Right ventricle myocardium inferior (tissue), 1 donor: ENCODE measurements around the gene NEK6. TPM values are rescaled to one million over a fixed set of nuclear protein-coding genes. Genes with fewer than 3 reads are reported as not detected.
A peak's percentile ranks its signal among the peaks of the same experiment; 100 is the strongest.

ENCODE experiments used
- ATAC-seq: fragments of 200-7000 bp; cut with Tn5 transposase; one replicate; pipeline ENCODE4 v1.9.1; 2020; ENCODE audit warnings: mild to moderate bottlenecking, moderate library complexity
- DNase-seq: peaks from one replicate; pipeline ENCODE4 v3.0.0; 2021; ENCODE audit errors: missing footprints
- intact Hi-C: fragments of 100-400 bp; cut with DNase I; formaldehyde crosslinking; loops from one replicate; pipeline ENCODE4 v1.11.0; 2022
- long read RNA-seq: library from polyadenylated mRNA; unstranded; transcript quantifications from one replicate; pipeline ENCODE4 v2.0.0, GENCODE V29; 2021
- total RNA-seq: library from RNA; stranded (reverse); fragmentation: NEBNext Ultra II Directional; extraction: Animal tissue kit (Norgen Biotek cat#: 25700); gene quantifications from one replicate; pipeline ENCODE4 v1.2.1, GENCODE V29; 2021
- donor health status: DM: no; HTN: yes; CAD: no; lungs with severe emphysema.

The NEK6 gene
- total RNA-seq: 10.5 TPM
- long read RNA-seq, partial matches to known transcripts: 1 of 5 reads
- long read RNA-seq, other reads (novel, unspliced or antisense): 1 of 5 reads

- ATAC-seq: peak; percentile 67
- intact Hi-C loops: loop anchor here (5.0 to 10.0 kb wide), 4 partner anchors 36 to 133 kb away; no protein-coding TSS in a partner anchor
- peak; percentile 80 for DNase-seq
These were observed at the start of gene NEK6 for GRCh38 chr9:124257844-124258606. Gene NEK6 (plus strand): TSS chr9:124257949. CDS start chr9:124301965, 44,016 bp downstream.

- no peak for DNase-seq
- no peak for ATAC-seq
- intact Hi-C loops: no loop called here
These were observed 49.2 kb upstream of the NEK6 start for GRCh38 chr9:124208571-124208970.

- intact Hi-C loops: no loop called here
- ATAC-seq: no peak
- DNase-seq: no peak
These were observed 48.5 kb upstream of the NEK6 start for GRCh38 chr9:124209279-124209678.

- ATAC-seq (no peak), DNase-seq (no peak)
- intact Hi-C loops: no loop called here
These were observed 48.0 kb upstream of the NEK6 start for GRCh38 chr9:124209774-124210173.

- DNase-seq: no peak
- no peak for ATAC-seq
- intact Hi-C loops: no loop called here
These were observed 47.1 kb upstream of the NEK6 start for GRCh38 chr9:124210697-124211096.

DNA sequence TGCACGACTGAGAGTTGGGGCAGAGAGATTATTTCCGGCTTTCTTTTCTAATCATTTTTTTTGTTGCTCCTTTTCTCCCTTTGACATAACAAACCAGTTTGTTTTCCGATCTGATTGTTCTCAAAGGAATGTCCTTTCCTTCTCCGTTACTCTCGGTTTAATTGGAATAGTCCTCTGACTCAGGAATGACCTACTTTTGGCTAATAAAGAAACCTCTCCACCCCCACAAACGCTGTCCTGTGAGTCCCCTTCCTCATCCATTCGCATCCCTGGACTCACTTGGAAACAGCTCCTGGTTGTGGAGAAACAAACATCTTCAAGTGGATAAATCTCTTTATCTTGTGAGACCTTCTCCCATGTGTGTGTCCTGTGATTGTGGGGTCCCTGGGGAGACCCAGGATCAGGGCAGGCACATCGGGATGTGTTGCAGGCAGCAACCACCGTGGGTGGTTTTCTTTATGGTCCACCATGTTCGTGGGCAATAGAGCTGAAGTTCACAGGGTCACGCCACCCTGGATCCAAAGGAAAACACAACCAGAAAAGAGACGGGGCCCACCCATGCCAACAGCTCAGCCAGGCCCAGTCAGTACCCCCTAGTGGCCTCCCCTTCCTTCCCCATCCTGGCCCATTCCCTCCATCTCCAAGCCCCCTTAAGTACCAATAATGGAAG, 45.2 kb upstream of the NEK6 start:
- intact Hi-C loops: no loop called here
- ATAC-seq (no peak), DNase-seq (no peak)

- ATAC-seq (no peak), DNase-seq (no peak)
- intact Hi-C loops: no loop called here
These were observed 44.4 kb upstream of the NEK6 start for GRCh38 chr9:124213396-124213795.

DNA sequence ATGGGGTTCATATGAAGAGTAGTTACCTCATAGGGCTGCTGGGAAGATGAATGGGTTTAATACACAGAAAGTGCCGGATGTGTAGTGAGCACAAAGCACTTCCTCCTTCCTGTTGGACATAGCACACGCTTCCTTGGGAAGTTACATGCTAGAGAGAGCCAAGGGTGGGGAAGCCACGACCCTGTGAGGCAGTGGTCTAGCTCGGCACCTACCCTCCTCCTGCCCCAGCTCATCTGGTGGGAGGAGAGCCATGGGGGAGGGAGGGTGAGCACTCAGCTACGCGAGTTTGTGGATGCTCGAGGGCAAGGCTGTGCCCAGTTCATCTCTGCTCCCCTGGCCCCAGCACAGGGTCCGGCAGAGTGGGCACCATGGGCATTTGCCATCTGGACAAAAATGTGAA, 43.6 kb upstream of the NEK6 start:
- DNase-seq (no peak), ATAC-seq (no peak)
- intact Hi-C loops: no loop called here

DNA sequence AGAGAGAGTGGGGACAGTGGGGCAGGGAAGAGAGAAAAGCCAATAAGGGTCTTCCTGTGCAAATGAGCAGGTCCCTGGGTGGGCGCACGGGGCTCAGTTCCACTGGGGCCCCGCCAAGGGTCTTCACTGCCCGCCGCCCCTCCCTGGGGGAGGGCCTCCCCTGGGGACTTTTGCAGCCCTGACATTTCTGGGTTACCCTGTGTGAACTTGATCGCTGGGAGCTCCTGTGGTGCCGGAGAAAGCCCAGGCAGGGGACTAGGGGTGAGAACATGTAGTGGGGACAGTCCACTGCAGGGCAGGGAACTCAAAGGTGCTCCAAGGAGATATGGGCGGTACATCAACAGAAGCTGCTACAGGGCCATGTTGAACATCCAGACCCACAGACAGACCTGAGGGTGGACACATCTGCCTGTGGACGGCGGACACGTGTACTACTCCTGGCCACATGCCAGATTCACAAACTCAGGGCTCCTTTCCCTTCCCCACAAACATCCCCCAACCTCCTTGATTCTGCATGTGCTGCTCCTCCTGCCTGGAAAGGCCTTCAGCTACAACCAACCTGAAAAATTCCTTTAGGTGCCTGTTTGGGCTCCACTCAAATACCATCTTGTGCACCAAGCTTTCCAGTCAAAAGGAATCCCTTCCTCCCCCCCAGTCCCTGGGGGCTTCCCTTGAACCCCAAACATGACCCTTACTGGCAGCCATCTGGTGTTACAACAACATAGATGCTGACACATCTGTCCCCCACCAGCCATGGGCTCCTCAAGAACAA, 43.0 kb upstream of the NEK6 start:
- no peak for DNase-seq
- intact Hi-C loops: loop anchor here (5.0 kb wide), 1 partner anchor 83 kb away; no protein-coding TSS in a partner anchor
- ATAC-seq: no peak

- ATAC-seq (no peak), DNase-seq (no peak)
- intact Hi-C loops: loop anchor here (5.0 kb wide), 1 partner anchor 82 kb away; no protein-coding TSS in a partner anchor
These were observed 42.3 kb upstream of the NEK6 start for GRCh38 chr9:124215368-124215910.

DNA sequence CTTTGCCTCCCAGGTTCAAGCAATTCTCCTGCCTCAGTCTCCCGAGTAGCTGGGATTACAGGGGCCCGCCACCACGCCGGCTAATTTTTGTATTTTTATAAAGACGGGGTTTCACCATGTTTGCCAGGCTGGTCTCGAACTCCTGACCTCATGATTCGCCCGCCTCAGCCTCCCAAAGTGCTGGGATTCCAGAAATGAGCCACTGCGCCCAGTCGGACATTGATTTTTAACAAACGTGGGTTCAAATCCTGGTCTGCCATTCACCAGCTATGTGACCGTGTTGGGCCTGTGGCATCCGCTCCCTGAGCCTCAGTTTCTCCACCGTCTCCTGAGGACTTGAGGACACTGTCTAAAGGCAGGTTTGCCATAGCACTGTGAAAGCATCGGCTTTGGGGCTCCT, 41.8 kb upstream of the NEK6 start:
- DNase-seq (no peak), ATAC-seq (no peak)
- intact Hi-C loops: loop anchor here (5.0 kb wide), 1 partner anchor 81 kb away; no protein-coding TSS in a partner anchor

DNA sequence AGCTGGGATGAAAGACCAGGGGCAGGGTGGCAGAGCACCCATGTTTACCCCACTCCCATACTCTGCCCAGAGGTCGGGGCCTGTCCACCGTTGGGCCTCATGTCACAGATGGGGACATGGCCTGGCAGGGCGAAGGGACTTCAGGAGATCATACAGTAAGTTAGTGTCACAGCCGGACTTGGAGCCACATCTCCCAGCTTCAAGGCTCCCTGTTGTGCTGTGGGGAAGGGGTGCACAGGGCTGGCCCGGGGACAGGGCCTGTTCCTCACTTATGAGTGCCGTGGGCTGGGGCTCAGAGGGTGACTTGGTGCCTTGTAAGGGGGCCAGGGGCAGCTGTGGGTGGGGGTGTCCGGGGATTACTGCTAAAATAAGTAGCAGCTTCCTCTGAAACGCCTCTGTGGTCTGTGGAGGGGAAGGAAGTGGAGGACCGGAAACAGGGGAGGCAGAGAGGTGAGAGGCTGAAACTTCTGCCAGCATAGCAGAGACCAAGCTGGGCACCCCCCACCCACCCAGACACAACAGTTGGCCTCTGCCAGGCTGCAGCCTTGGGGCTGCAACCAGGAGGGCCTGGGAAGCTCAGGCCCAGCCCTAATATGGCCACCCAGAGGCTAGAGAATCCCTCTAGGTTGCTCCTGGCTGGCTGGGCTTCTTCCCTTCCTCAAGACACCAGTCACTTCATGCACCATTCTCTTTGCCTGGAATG, 41.1 kb upstream of the NEK6 start:
- ATAC-seq: peak; percentile 27

GRCh38 chr9:124217836-124218437, 39.8 kb upstream of the NEK6 start:
- DNase-seq: no peak

More for the DNA sequence above, 41.1 kb upstream of the NEK6 start:
- no peak for DNase-seq
- intact Hi-C loops: loop anchor here (5.0 kb wide), 1 partner anchor 81 kb away; no protein-coding TSS in a partner anchor

GRCh38 chr9:124218438-124218982, 39.2 kb upstream of the NEK6 start:
- peak; percentile 38 for ATAC-seq
- no peak for DNase-seq
- intact Hi-C loops: loop anchor here (5.0 kb wide), 1 partner anchor 79 kb away; no protein-coding TSS in a partner anchor

More at GRCh38 chr9:124217836-124218437, 39.8 kb upstream of the NEK6 start:
- intact Hi-C loops: loop anchor here (5.0 kb wide), 1 partner anchor 79 kb away; no protein-coding TSS in a partner anchor
- ATAC-seq: no peak

DNA sequence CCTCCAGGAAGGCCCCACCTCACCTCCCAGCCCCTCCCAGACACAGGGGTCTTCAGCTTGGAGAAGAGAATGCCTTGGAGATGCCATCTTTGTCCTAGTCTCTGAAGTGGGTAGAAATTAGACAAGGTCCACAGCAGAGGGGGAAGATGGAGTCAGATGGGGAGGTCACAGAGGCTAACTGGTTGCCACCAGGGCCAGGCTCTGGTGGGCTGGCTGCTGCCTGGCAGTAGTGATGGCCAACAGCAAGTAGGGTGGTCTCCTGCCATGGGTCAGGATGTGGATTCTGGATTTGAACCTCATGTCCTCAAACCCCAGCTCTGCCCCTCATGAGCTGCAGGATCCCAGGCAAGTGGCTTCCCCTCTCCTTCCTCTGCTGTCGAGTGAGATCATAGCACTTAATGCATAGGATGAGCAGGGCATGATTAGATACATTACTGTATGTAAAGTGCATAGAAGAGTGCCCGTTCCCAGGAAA, 38.7 kb upstream of the NEK6 start:
- DNase-seq: no peak
- no peak for ATAC-seq
- intact Hi-C loops: loop anchor here (5.0 kb wide), 1 partner anchor 78 kb away; no protein-coding TSS in a partner anchor

GRCh38 chr9:124220946-124221451, 36.8 kb upstream of the NEK6 start:
- ATAC-seq (peak; percentile 56), DNase-seq (no peak)
- intact Hi-C loops: loop anchor here (5.0 kb wide), 1 partner anchor 36 kb away; the partner anchor contains the start of gene NEK6

GRCh38 chr9:124221676-124222075, 36.1 kb upstream of the NEK6 start:
- ATAC-seq (no peak), DNase-seq (no peak)
- intact Hi-C loops: loop anchor here (5.0 kb wide), 1 partner anchor 36 kb away; the partner anchor contains the start of gene NEK6
